Subcutaneous abdominal adipose tissue (tissue), 5 donors: ENCODE data around the gene LITAFD.
"Not testable (repeated sequence)": the region's sequence is repeated elsewhere in the genome, so short reads cannot be mapped to it uniquely, and the experiment has no call there.

Source experiments
- H3K27ac ChIP-seq: one replicate; pipeline ENCODE4 v1.7.0; 2013; ENCODE audit warnings: low read depth, mild to moderate bottlenecking, inconsistent platforms, low read length, moderate library complexity
- H3K27me3 ChIP-seq, 5 donors: one replicate each; pipeline ENCODE4 v1.7.0; 2013; ENCODE audit warnings: low read length in 5 of 5, inconsistent platforms in 1 of 5; ENCODE audit not compliant: control insufficient read depth in 5 of 5, insufficient read depth in 4 of 5
- H3K36me3 ChIP-seq, 5 donors: one replicate each; pipeline ENCODE4 v1.7.0; 2013; ENCODE audit warnings: low read length in 5 of 5; ENCODE audit not compliant: control insufficient read depth in 5 of 5, insufficient read depth in 5 of 5
- H3K4me1 ChIP-seq, 5 donors: one replicate each; pipeline ENCODE4 v1.7.0; 2013; ENCODE audit warnings: low read length in 5 of 5, mild to moderate bottlenecking in 3 of 5, moderate library complexity in 1 of 5; ENCODE audit not compliant: control insufficient read depth in 5 of 5, insufficient read depth in 5 of 5
- H3K4me3 ChIP-seq, 5 donors: one replicate each; pipeline ENCODE4 v1.7.0; 2013; ENCODE audit warnings: low read length in 5 of 5, low read depth in 1 of 5
- H3K9ac ChIP-seq, 5 donors: one replicate each; pipeline ENCODE4 v1.7.0; 2013; ENCODE audit warnings: low read length in 5 of 5, mild to moderate bottlenecking in 4 of 5, moderate library complexity in 3 of 5
- H3K9me3 ChIP-seq, 5 donors: one replicate each; pipeline ENCODE4 v1.7.0; 2013; ENCODE audit warnings: low read length in 5 of 5; ENCODE audit not compliant: control insufficient read depth in 5 of 5
- donor health status: healthy.
- donor health status: healthy.
- donor health status: healthy.
- donor health status: healthy.
- donor health status: healthy.

LITAFD gene

DNA sequence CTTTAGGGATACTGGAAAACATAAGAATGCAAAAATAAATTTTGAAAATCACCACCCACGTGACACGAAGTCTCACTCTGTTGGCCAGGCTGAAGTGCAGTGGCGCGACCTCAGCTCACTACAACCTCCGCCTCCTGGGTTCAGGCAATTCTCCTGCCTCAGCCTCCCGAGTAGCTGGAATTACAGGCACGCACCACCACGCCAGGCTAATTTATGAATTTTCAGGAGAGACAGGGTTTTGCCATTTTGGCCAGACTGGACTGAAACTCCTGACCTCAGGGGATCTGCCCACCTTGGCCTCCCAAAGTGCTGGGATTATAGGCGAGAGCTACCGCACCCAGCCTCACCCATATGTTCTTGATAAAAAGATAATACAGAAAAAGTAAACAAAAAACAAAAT lies 35.2 kb downstream of the LITAFD start:
- peaks cover 38 to 92% (median 83%) of the 10 kb centered on the region in 5 donors for H3K36me3 ChIP-seq
- H3K4me3 ChIP-seq, H3K27ac ChIP-seq, H3K9me3 ChIP-seq, H3K27me3 ChIP-seq, H3K9ac ChIP-seq, H3K4me1 ChIP-seq: not testable (repeated sequence)

DNA sequence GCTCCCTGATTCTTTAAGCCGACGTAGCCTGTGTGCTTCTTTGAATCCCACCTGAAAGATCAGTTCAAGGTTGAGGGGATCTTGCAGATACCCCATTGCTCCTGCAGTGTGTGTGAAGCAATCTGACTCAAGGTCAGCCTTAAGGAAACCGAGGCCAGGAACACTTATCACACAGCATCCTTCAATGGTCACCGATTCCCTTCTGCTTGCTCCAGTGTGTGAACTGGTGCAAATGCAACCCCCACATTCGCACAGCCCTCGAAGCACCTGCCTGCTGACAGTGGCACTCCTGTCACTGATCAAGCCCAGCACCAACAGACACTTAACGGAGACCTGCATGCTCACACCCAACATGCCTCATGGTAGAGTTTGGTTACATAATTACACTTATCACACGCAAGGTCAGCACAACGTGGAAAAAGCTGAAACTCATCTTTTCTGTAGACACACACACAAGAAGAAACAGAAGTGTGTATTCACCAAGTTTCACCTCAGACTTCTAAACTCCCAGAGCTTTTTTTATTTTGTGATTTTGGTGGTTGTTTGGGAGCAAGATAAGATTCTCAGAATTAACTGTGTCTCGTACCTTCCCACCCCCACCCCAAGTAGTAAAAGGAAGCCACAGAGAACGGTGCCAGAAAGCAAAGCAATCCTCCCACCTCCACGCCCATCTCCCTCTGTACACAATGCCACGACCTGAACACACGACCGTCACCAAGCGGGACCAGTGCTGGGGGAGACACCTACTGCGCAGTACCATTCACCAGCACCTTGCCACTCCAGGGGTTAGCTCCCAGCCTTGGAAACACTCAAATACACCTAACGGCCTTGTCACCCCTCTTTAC lies 37.2 kb downstream of the LITAFD start:
- Histone ChIP-seq H3K36me3 (peaks cover 34 to 84% (median 78%) of the 10 kb centered on the region in 5 donors), H3K9me3 (no peaks in the 10 kb centered on the region), H3K27me3 (no peaks in the 10 kb centered on the region), H3K4me3 (no peak overlapping the region), H3K4me1 (no peaks in the 10 kb centered on the region), H3K27ac (no peak overlapping the region), H3K9ac (no peak overlapping the region)

DNA sequence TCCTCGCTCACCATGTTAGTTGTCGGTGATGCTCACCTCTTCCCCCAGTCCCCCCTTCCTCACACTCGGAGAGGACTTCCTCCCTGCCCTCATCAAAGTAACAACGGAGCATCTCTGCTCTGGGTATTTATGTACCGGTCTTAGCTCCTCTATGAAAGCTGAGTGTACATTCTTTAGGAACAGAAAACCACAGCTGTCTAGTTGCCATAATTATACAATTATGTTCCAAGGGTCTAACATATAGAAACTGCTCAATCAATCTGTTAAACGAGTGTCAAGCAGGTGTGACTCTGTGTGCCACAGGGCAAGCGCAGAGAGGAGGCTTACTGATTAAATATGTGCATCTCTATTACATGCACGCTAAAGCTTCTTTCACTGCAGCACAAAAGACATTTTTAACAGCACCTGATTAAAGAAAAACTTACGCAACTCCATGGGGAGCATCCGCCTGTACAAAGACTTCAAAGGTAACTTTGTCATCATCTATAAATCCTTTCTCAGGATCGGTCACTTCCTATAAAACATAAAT lies 37.8 kb downstream of the LITAFD start:
- Histone ChIP-seq H3K27me3 (no peaks in the 10 kb centered on the region), H3K9ac (no peak overlapping the region), H3K9me3 (no peaks in the 10 kb centered on the region), H3K4me1 (peaks cover 0 to 5% (median 0%) of the 10 kb centered on the region in 5 donors), H3K36me3 (peaks cover 38 to 81% (median 71%) of the 10 kb centered on the region in 5 donors), H3K4me3 (no peak overlapping the region), H3K27ac (no peak overlapping the region)

- H3K27me3 ChIP-seq: no peaks in the 10 kb centered on the region
- no peak overlapping the region for H3K4me3 ChIP-seq
- H3K4me1 ChIP-seq: peaks cover 0 to 5% (median 0%) of the 10 kb centered on the region in 5 donors
- H3K36me3 ChIP-seq: peaks cover 35 to 75% (median 64%) of the 10 kb centered on the region in 5 donors
- H3K9ac ChIP-seq: no peak overlapping the region
- no peaks in the 10 kb centered on the region for H3K9me3 ChIP-seq
- no peak overlapping the region for H3K27ac ChIP-seq
Measured at GRCh38 chr16:8920645-8921346, 38.6 kb downstream of the LITAFD start.

GRCh38 chr16:8921347-8921984 lies 39.3 kb downstream of the LITAFD start:
- Histone ChIP-seq H3K4me1 (peaks cover 0 to 5% (median 0%) of the 10 kb centered on the region in 5 donors), H3K36me3 (peaks cover 30 to 70% (median 61%) of the 10 kb centered on the region in 5 donors), H3K9ac (no peak overlapping the region), H3K27ac (no peak overlapping the region), H3K27me3 (no peaks in the 10 kb centered on the region), H3K4me3 (no peak overlapping the region), H3K9me3 (no peaks in the 10 kb centered on the region)

DNA sequence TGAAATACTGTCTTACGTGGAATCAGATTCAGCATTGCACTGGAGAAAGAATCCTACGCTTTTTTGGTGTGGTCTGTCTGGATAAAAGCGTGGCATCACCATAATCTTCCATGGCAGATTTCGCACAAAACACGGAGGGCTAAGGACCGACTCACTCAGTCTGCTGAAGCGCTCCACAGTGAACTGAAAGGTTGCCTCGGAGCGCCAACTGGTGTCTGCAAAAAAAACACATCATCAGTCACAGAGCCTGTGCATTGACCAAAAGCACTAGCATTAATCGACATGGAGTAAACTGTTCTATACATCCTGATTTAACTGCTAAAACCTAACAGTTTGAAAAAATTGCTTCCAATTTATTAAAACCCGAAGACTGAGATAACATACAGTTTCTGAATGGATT lies 41.0 kb downstream of the LITAFD start:
- peaks cover 24 to 61% (median 60%) of the 10 kb centered on the region in 5 donors for H3K36me3 ChIP-seq
- H3K27me3 ChIP-seq: no peaks in the 10 kb centered on the region
- no peak overlapping the region for H3K27ac ChIP-seq
- peaks cover under 1 to 7% (median 6%) of the 10 kb centered on the region in 5 donors for H3K4me1 ChIP-seq
- no peaks in the 10 kb centered on the region for H3K9me3 ChIP-seq
- H3K4me3 ChIP-seq: no peak overlapping the region
- H3K9ac ChIP-seq: no peak overlapping the region

- H3K9ac ChIP-seq: no peak overlapping the region
- no peak overlapping the region for H3K27ac ChIP-seq
- H3K4me1 ChIP-seq: peaks cover 4 to 16% (median 11%) of the 10 kb centered on the region in 5 donors
- peaks cover 21 to 61% (median 59%) of the 10 kb centered on the region in 5 donors for H3K36me3 ChIP-seq
- no peaks in the 10 kb centered on the region for H3K27me3 ChIP-seq
- H3K4me3 ChIP-seq: no peak overlapping the region
- no peaks in the 10 kb centered on the region for H3K9me3 ChIP-seq
Measured at GRCh38 chr16:8924214-8924613, 42.1 kb downstream of the LITAFD start.

- Histone ChIP-seq H3K4me1 (peaks cover 5 to 16% (median 11%) of the 10 kb centered on the region in 5 donors), H3K4me3 (no peak overlapping the region), H3K27ac (no peak overlapping the region), H3K36me3 (peaks cover 20 to 57% (median 56%) of the 10 kb centered on the region in 5 donors), H3K9ac (no peak overlapping the region), H3K27me3 (no peaks in the 10 kb centered on the region), H3K9me3 (no peaks in the 10 kb centered on the region)
Measured at GRCh38 chr16:8925455-8925854, 43.3 kb downstream of the LITAFD start.

DNA sequence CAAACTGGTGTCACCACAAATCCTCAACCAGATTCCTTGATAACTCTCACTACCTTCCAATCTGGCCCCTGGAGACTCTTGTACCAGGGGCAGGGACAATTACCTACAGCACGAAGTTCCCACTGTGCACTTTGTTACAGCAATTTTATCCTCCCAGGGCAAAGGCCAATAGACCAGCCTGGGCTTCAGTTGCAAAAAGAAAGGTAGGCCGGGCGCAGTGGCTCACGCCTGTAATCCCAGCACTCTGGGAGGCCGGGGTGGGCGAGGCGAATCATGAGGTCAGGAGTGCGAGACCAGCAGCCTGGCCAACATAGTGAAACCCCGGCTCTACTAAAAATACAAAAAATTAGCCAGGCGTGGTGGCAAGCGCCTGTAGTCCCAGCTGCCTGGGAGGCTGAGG lies 44.7 kb downstream of the LITAFD start:
- Histone ChIP-seq H3K36me3 (peaks cover 12 to 44% (median 43%) of the 10 kb centered on the region in 5 donors), H3K4me1 (peaks cover 5 to 16% (median 11%) of the 10 kb centered on the region in 5 donors), H3K27me3 (no peaks in the 10 kb centered on the region), H3K27ac (no peak overlapping the region), H3K4me3 (no peak overlapping the region), H3K9me3 (no peaks in the 10 kb centered on the region), H3K9ac (no peak overlapping the region)
